ENCODE results near the gene FTSJ1.

DNA sequence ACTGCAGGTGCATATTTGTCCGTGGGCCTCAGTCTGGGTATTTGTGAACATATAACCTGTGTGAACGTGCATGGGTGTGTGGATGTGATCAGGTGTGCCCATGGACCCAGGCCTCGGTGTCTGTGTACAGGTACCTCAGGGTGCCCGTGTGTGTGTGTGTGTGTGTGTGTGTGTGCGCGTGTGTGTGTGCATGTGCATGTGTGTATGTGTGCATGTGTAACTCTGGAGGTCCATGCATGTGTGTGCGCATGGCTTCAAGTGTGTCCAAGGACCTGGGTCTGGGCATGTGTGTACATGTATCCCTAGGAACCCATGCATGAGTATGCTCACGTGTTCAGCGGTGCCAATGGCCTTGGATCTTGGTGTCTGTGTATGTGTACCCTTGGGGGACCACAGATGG, 15.8 kb downstream of the FTSJ1 start:
- TF ChIP-seq, protein P1, sequence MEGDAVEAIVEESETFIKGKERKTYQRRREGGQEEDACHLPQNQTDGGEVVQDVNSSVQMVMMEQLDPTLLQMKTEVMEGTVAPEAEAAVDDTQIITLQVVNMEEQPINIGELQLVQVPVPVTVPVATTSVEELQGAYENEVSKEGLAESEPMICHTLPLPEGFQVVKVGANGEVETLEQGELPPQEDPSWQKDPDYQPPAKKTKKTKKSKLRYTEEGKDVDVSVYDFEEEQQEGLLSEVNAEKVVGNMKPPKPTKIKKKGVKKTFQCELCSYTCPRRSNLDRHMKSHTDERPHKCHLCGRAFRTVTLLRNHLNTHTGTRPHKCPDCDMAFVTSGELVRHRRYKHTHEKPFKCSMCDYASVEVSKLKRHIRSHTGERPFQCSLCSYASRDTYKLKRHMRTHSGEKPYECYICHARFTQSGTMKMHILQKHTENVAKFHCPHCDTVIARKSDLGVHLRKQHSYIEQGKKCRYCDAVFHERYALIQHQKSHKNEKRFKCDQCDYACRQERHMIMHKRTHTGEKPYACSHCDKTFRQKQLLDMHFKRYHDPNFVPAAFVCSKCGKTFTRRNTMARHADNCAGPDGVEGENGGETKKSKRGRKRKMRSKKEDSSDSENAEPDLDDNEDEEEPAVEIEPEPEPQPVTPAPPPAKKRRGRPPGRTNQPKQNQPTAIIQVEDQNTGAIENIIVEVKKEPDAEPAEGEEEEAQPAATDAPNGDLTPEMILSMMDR (conservative IDR thresholded peaks at IDR 0.05; ENCODE audit: low read length), result no peak
- TF ChIP-seq EZH2phosphoT487 (IDR thresholded peaks at IDR 0.05; ENCODE audit: borderline replicate concordance), result no peak
